Measurements from ENCODE around the gene MED16. TPM values are rescaled to one million over a fixed set of nuclear protein-coding genes. Genes with fewer than 3 reads are reported as not detected.

Gene MED16
- total RNA-seq, 3 donors from 2014 or later, result 14.9 to 33.1 (median 32.8) TPM

- Histone ChIP-seq H3K4me3 (no peak overlapping the region), H3K27ac (peak overlapping the region in 1 of 2 donors; percentile 12), H3K4me1 (no peaks in the 10 kb centered on the region), H3K27me3 (no peaks in the 10 kb centered on the region), H3K9me3 (no peaks in the 10 kb centered on the region), H3K36me3 (no peaks in the 10 kb centered on the region)
- TF ChIP-seq POLR2A (IDR thresholded peaks at IDR 0.05), result no peak
- no peak for TF ChIP-seq CTCF (IDR thresholded peaks at IDR 0.05)
- TF ChIP-seq POLR2AphosphoS5 (IDR thresholded peaks at IDR 0.05), result no peak
- no peak for DNase-seq (ENCODE audit: low spot score in 2 of 2)
- intact Hi-C loops (cut with DNase I; ENCODE audit: low total_unique reads), result no loop called here
Measured at GRCh38 chr19:900302-901111, 7.5 kb upstream of the MED16 start.

DNA sequence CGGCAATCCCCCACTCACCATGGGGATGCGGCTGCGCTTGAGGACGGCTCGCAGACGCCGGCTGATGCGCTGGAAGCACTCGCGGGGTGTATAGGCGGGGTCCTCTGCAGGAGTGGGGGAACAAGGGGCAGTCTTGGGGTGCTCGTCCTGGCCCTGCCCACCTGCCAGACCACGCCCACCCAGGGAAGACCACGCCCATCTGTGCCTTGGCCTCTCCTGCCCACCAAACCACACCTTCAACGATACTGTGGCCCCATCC, 7.0 kb upstream of the MED16 start:
- H3K9me3 ChIP-seq, result no peaks in the 10 kb centered on the region
- intact Hi-C loops (cut with DNase I; ENCODE audit: low total_unique reads), result no loop called here
- TF ChIP-seq CTCF (IDR thresholded peaks at IDR 0.05) (no peak), POLR2AphosphoS5 (IDR thresholded peaks at IDR 0.05) (no peak), POLR2A (IDR thresholded peaks at IDR 0.05) (no peak)
- no peaks in the 10 kb centered on the region for H3K4me1 ChIP-seq
- H3K27ac ChIP-seq, result peak overlapping the region in 1 of 2 donors; percentile 12
- H3K36me3 ChIP-seq, result no peaks in the 10 kb centered on the region
- H3K27me3 ChIP-seq, result no peaks in the 10 kb centered on the region
- DNase-seq (ENCODE audit: low spot score in 2 of 2), result no peak
- H3K4me3 ChIP-seq, result no peak overlapping the region

DNA sequence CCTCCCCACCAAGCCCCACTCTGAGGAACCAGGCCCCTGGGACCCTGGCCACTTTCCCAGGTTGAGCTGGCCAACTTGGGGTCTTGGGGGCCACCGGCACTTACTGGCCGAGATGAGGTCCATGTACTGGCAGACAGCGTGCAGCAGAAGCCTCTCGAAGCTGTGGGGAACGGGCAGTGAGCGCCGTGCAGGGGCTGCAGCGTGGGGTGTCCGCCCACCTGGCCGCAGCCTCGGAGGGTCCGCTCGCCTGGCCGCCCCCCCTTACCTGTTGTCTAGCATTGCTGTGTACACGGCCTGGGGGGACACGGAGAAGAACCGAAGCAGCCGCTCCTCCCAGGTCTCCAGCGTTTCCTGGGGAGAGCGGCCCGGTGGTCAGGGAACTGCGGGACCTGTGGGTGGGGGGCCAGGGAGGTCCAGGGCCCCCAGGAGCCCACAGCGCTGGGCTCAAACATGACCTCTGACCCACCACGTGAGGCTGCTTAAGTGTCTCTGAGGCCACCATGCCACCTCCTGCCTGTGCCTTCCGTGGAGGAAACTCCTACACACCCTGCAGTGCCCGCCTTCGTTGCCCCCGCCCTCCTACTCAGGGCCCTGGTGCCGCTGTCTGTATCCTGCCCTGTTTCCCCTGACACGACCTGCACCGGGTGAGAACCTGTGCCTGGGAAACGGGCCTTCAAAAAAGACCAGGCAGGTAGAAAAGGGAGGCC, 6.5 kb upstream of the MED16 start:
- Histone ChIP-seq H3K9me3 (no peaks in the 10 kb centered on the region), H3K27me3 (no peaks in the 10 kb centered on the region), H3K4me1 (no peaks in the 10 kb centered on the region), H3K4me3 (no peak overlapping the region), H3K36me3 (no peaks in the 10 kb centered on the region), H3K27ac (no peak overlapping the region)
- intact Hi-C loops (cut with DNase I; ENCODE audit: low total_unique reads), result loop anchor here (5.0 to 10.0 kb wide), 2 partner anchors 293 to 315 kb away; no protein-coding TSS in a partner anchor
- TF ChIP-seq CTCF (IDR thresholded peaks at IDR 0.05), result no peak
- TF ChIP-seq POLR2AphosphoS5 (IDR thresholded peaks at IDR 0.05), result no peak
- no peak for TF ChIP-seq POLR2A (IDR thresholded peaks at IDR 0.05)
- DNase-seq (ENCODE audit: low spot score in 2 of 2), result no peak

- H3K9me3 ChIP-seq, result no peaks in the 10 kb centered on the region
- TF ChIP-seq POLR2AphosphoS5 (IDR thresholded peaks at IDR 0.05) (no peak), POLR2A (IDR thresholded peaks at IDR 0.05) (no peak), CTCF (IDR thresholded peaks at IDR 0.05) (no peak)
- no peak overlapping the region for H3K4me3 ChIP-seq
- H3K36me3 ChIP-seq, result no peaks in the 10 kb centered on the region
- H3K27me3 ChIP-seq, result no peaks in the 10 kb centered on the region
- no peak overlapping the region for H3K27ac ChIP-seq
- intact Hi-C loops (cut with DNase I; ENCODE audit: low total_unique reads), result loop anchor here (5.0 to 10.0 kb wide), 2 partner anchors 294 to 316 kb away; no protein-coding TSS in a partner anchor
- no peak for DNase-seq (ENCODE audit: low spot score in 2 of 2)
- no peaks in the 10 kb centered on the region for H3K4me1 ChIP-seq
Measured at GRCh38 chr19:898663-899062, 5.7 kb upstream of the MED16 start.

GRCh38 chr19:897442-898039, 4.6 kb upstream of the MED16 start:
- no peak overlapping the region for H3K4me3 ChIP-seq
- H3K27ac ChIP-seq, result no peak overlapping the region
- no peaks in the 10 kb centered on the region for H3K9me3 ChIP-seq
- no peaks in the 10 kb centered on the region for H3K36me3 ChIP-seq
- H3K4me1 ChIP-seq, result no peaks in the 10 kb centered on the region
- TF ChIP-seq POLR2AphosphoS5 (IDR thresholded peaks at IDR 0.05), result no peak
- TF ChIP-seq POLR2A (IDR thresholded peaks at IDR 0.05), result no peak
- TF ChIP-seq CTCF (IDR thresholded peaks at IDR 0.05), result no peak
- DNase-seq (ENCODE audit: low spot score in 2 of 2), result no peak
- intact Hi-C loops (cut with DNase I; ENCODE audit: low total_unique reads), result loop anchor here (5.0 to 10.0 kb wide), 2 partner anchors 295 to 317 kb away; no protein-coding TSS in a partner anchor
- no peaks in the 10 kb centered on the region for H3K27me3 ChIP-seq
